HUES6 (cell line): Measurements from ENCODE around the gene SOCS3.

ENCODE experiments used
- H3K27ac ChIP-seq: 2 replicates; pipeline ENCODE4 v1.7.0; 2013; ENCODE audit warnings: low read depth, mild to moderate bottlenecking, low read length, inconsistent platforms
- H3K27me3 ChIP-seq: 2 replicates; pipeline ENCODE4 v1.6.1; 2013; ENCODE audit warnings: low read length; ENCODE audit not compliant: control insufficient read depth, insufficient read depth
- H3K36me3 ChIP-seq: 2 replicates; pipeline ENCODE4 v1.6.1; 2013; ENCODE audit warnings: low read length; ENCODE audit not compliant: control insufficient read depth, insufficient read depth
- H3K4me1 ChIP-seq: 2 replicates; pipeline ENCODE4 v1.6.1; 2013; ENCODE audit warnings: low read length; ENCODE audit not compliant: control insufficient read depth, insufficient read depth
- H3K4me3 ChIP-seq: 2 replicates; pipeline ENCODE4 v1.5.1; 2013; ENCODE audit warnings: low read depth, low read length
- H3K9ac ChIP-seq: one replicate; pipeline ENCODE4 v1.6.1; 2013; ENCODE audit warnings: mild to moderate bottlenecking, low read length
- H3K9me3 ChIP-seq: 2 replicates; pipeline ENCODE4 v1.6.1; 2013; ENCODE audit warnings: low read depth, low read length; ENCODE audit not compliant: control insufficient read depth, insufficient read depth

Gene SOCS3

DNA sequence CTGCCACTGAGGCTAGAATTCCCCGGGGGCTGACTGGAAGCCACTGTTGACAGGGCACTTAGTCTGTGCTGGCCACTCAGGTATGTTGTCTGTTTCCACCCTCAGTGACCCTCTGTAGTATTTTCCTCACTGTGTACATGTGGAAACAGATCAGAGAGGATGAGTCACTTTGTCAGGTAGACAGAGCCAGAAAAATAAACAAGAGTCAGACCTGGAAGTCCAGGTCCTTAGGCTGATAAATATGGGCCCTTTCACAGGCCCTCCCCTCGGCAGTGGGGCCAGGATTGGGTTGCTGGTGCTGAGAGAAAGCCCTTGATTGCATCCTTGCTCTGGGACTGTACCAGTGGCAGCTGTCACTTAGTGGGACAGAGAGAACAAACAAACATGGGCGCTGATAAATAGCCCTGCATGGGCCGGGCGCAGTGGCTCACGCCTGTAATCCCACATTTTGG is 39.8 kb upstream of the SOCS3 start:
- Histone ChIP-seq H3K9me3 (no peaks in the 10 kb centered on the region), H3K27me3 (no peaks in the 10 kb centered on the region), H3K9ac (no peak overlapping the region), H3K4me3 (no peak overlapping the region), H3K27ac (no peak overlapping the region), H3K4me1 (no peaks in the 10 kb centered on the region), H3K36me3 (peaks cover 96% of the 10 kb centered on the region)

DNA sequence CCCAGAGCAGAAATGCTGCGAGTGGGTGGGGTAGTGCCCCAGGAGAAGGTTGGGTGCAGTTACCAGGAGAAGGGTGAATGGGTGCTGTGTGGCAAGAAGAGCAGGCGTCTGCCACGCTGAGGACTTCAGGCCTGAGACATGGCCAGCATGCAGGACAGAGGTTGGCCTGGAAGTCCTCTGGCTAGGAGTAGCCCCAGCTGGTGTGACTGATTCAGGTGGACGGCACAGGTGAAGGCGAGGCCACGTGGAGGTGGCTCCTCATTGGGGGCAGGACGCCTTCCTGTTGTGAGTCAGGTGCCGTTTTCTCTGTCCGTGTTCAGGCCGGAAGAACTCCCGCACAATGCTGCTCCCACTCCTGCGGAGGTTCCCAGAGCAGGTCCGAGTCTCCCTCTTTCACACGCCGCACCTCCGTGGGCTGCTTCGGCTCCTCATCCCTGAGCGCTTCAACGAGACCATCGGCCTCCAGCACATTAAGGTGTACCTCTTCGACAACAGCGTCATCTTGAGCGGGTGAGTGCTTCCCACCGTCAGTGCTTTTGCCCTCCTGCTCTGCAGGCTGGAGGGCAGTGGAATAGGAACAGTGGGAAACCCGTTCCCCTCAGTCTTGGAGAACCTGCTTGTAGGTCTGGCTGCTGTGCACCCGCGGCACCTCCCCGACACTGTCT is 39.3 kb upstream of the SOCS3 start:
- Histone ChIP-seq H3K4me1 (no peaks in the 10 kb centered on the region), H3K9ac (no peak overlapping the region), H3K9me3 (no peaks in the 10 kb centered on the region), H3K36me3 (peaks cover 94% of the 10 kb centered on the region), H3K27ac (no peak overlapping the region), H3K27me3 (no peaks in the 10 kb centered on the region), H3K4me3 (no peak overlapping the region)

DNA sequence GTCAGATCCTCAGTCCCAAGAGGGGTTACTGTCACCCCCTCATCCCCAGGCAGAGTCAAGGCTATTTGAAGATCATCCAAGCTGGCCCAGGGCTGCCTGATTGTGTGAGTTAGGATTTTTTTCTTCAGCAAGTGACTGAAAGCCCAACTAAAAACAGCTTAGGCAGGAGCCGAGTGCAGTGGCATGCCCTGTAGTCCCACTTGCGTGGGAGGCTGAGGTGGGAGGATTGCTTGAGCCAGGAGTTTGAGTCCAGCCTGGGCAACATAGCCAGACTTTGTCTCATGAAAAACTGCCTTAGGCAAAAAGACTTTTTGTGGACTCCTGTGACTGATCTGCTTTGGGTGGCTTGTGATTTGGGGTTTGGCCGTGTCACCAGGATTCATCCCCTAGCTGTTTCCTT is 38.5 kb upstream of the SOCS3 start:
- no peak overlapping the region for H3K4me3 ChIP-seq
- H3K9ac ChIP-seq, result no peak overlapping the region
- no peaks in the 10 kb centered on the region for H3K4me1 ChIP-seq
- H3K27me3 ChIP-seq, result no peaks in the 10 kb centered on the region
- H3K27ac ChIP-seq, result no peak overlapping the region
- H3K36me3 ChIP-seq, result peaks cover 92% of the 10 kb centered on the region
- H3K9me3 ChIP-seq, result no peaks in the 10 kb centered on the region

DNA sequence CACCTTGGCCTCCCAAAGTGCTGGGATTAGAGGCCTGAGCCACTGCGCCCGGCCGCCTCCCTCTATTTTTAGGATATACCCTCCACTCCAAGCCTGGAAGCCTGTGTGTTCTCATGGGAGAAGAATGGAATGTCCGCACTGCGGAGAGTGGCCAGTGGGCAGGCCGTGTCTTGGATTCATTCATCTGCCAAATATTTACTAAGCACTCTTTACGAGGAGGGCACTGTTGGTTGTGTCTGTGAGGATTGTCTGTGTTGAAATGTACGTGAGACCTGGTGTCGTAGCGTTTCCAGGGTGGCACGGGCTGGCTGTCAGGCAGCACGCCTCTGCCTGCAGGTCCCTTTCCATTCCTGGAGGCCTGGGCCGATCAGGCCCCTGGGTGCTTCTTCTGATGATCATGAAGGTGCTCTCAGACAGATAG is 37.8 kb upstream of the SOCS3 start:
- Histone ChIP-seq H3K27ac (no peak overlapping the region), H3K4me1 (no peaks in the 10 kb centered on the region), H3K27me3 (no peaks in the 10 kb centered on the region), H3K9me3 (no peaks in the 10 kb centered on the region), H3K4me3 (no peak overlapping the region), H3K36me3 (peaks cover 88% of the 10 kb centered on the region), H3K9ac (no peak overlapping the region)

DNA sequence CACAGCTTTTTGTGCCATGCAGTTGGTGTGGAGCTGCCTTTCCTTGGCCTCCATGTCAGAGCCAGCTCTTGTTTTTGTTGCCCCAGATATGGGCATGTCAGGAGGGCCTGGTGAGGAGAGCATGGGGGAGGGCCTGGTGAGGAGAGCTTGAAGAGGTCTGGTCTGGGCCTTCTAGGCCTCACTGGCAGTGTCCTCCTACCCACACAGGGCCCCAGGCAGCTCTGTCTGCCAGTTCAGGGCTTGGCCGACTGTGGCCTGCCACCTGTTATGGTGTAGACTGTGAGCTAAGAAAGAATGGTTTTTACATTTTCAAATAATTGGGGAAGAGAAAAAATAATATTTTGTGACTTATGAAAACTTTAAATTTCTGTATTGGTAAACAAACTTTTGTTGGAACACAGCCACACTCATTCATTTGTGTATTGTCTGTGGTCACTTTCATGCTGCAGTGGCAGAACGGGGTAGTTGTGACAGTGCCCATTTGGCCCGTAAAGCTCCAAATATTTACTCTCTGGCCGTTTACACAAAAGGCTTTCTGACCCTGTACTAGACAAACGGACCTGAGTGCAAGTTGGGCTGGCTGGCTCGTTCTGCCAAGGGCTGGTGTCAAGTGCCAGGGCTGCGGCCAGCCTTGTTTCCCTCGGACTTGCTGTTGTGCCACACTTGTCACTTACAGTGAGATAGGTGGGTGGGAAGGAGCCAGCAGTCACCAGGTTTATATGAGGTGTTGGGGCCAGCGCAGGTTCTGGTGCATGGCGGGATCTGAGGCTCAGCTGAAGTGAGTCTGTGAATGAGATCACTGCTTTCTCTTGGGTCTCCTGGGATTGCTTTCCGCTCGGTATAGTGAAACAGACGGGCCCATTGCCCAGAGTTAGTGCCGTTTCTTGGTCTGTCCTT is 36.8 kb upstream of the SOCS3 start:
- H3K4me3 ChIP-seq, result no peak overlapping the region
- H3K9me3 ChIP-seq, result no peaks in the 10 kb centered on the region
- H3K27ac ChIP-seq, result no peak overlapping the region
- no peak overlapping the region for H3K9ac ChIP-seq
- H3K27me3 ChIP-seq, result no peaks in the 10 kb centered on the region
- H3K4me1 ChIP-seq, result no peaks in the 10 kb centered on the region; the same call in 1 of the 2 replicates
- H3K36me3 ChIP-seq, result peaks cover 85% of the 10 kb centered on the region

DNA sequence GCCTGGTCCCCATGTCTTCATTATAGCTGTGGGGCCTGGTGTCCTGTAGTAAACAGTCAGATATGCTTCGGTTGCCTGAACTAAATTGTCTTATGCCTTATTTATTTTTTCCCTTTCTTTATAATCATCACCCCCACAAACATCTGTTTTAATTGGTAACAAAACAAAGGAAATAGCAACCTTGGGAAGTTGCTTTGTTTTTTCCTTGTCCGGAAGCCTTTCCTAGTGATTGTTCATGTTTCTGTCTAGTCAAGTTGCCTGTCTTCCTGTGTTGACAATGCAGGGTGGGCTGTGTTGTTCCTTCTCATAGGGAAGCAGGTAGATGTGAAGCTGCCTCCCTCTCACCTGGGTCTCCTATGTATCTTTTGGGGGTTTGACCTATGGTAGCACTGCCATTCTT is 35.3 kb upstream of the SOCS3 start:
- no peak overlapping the region for H3K27ac ChIP-seq
- no peaks in the 10 kb centered on the region for H3K27me3 ChIP-seq
- peaks cover 69% of the 10 kb centered on the region for H3K36me3 ChIP-seq
- no peak overlapping the region for H3K9ac ChIP-seq
- H3K9me3 ChIP-seq, result no peaks in the 10 kb centered on the region
- H3K4me3 ChIP-seq, result no peak overlapping the region
- H3K4me1 ChIP-seq, result peaks cover 3% of the 10 kb centered on the region; the same call in 1 of the 2 replicates

DNA sequence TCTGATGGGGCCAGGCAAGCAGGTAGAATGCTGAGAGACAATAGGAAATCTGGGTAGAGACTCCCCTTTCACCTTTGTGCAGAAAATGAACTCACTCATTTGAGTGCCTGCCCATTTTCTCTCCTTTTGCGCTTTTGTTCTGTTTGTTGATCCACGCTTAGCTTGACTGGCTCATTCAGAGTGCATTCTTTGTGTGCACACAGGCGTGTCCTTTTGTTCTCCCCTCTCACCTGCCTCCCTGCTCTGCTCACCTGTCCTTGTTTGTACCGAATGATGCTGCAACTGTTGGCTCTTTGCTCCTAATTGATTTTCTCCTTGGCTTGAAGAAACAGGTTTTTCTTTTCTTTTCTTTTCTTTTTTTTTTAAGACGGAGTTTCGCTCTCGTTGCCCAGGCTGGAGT is 34.3 kb upstream of the SOCS3 start:
- peaks cover 8% of the 10 kb centered on the region; the same call in 1 of the 2 replicates for H3K4me1 ChIP-seq
- no peak overlapping the region for H3K4me3 ChIP-seq
- H3K36me3 ChIP-seq, result peaks cover 61% of the 10 kb centered on the region
- H3K9ac ChIP-seq, result no peak overlapping the region
- H3K27me3 ChIP-seq, result no peaks in the 10 kb centered on the region
- no peaks in the 10 kb centered on the region for H3K9me3 ChIP-seq
- no peak overlapping the region for H3K27ac ChIP-seq

DNA sequence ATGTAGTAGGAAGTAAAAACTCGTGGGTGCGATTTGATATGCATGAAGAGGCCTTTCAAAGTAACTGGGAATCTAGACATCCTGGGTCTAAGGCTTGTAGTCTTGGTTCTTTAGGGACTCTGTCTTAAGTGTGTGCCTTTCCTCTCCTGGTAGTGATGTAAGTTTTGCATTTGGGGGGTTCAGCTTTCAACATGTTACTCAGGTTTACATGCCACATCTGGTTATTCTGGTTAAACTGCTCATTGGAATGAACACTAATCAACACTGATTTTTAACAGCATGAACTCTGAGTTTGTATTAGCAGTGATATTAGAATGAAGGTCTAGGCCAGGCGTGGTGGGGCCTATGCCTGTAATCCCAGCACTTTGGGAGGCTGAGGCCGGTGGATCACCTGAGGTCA is 33.7 kb upstream of the SOCS3 start:
- no peak overlapping the region for H3K9ac ChIP-seq
- H3K36me3 ChIP-seq, result peaks cover 55% of the 10 kb centered on the region

DNA sequence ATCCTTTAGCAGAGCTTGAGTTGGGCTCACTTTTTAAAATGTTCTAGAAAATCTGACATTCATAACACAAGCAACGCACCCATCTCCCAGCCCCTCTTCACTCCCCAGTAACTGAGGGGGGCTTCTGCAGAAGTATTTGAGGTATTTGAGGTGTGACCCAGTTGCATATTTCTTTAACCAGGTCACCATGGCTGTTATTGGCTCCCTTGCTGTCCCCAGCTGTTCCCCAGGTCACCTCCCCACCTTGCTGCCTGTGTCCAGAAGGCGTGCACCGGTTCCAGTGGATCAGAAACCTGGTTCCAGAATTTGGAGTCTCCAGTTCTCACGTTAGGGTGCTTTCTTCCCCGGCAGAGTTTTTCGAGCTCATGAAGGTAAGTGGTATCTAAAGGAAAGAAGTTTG is 32.4 kb upstream of the SOCS3 start:
- Histone ChIP-seq H3K27me3 (no peaks in the 10 kb centered on the region), H3K9ac (no peak overlapping the region), H3K27ac (peak overlapping the region; percentile 39; the same call in 1 of the 2 replicates), H3K4me1 (peaks cover 15% of the 10 kb centered on the region; the same call in 1 of the 2 replicates), H3K36me3 (peaks cover 43% of the 10 kb centered on the region), H3K9me3 (no peaks in the 10 kb centered on the region), H3K4me3 (no peak overlapping the region)

More for the DNA sequence above, 33.7 kb upstream of the SOCS3 start:
- Histone ChIP-seq H3K4me1 (peaks cover 11% of the 10 kb centered on the region; the same call in 1 of the 2 replicates), H3K27ac (no peak overlapping the region), H3K4me3 (no peak overlapping the region), H3K9me3 (no peaks in the 10 kb centered on the region), H3K27me3 (no peaks in the 10 kb centered on the region)

DNA sequence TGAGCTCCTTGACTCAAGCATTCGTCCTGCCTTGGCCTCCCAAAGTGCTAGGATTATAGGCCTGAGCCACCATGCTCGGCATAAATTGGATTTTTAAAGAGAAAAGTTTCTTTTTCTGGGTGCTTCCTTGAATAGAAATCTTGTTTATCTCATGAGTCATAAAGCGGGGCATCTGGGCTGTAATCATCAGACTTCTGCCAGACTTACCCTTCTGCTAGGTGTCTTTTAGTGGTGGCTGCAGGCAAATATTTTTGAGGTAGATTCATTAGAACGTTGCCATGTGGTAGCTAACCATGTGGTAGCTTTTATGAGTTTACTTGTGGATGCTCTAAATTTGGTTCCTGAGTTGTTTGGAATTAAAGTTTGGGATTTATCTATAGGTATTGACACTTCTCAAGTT is 32.0 kb upstream of the SOCS3 start:
- Histone ChIP-seq H3K36me3 (peaks cover 39% of the 10 kb centered on the region), H3K9me3 (no peaks in the 10 kb centered on the region), H3K27ac (0 out of 2 replicates have a peak overlapping the region, but pooled peaks have one; percentile 39), H3K9ac (no peak overlapping the region), H3K27me3 (no peaks in the 10 kb centered on the region), H3K4me1 (peaks cover 15% of the 10 kb centered on the region; the same call in 1 of the 2 replicates), H3K4me3 (no peak overlapping the region)

DNA sequence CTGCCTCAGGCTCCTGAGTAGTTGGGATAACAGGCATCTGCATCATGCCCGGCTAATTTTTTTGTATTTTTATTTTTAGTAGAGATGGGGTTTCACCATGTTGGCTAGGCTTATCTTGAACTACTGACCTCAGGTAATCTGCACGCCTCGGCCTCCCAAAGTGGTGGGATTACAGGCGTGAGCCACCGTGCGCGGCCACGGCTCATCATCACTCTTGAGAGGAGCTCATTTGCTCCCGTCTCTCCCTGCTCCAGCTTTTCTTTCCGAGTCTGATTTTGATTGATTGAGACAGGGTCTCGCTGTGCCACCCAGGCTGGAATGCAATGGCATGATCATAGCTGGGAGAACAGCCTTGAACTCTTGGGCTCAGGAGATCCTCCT is 31.2 kb upstream of the SOCS3 start:
- Histone ChIP-seq H3K9me3 (no peaks in the 10 kb centered on the region), H3K4me3 (no peak overlapping the region), H3K9ac (no peak overlapping the region), H3K27me3 (no peaks in the 10 kb centered on the region), H3K4me1 (peaks cover 23% of the 10 kb centered on the region), H3K36me3 (peaks cover 31% of the 10 kb centered on the region), H3K27ac (no peak overlapping the region)
